Measurements from ENCODE around the gene RPS3.

- TF ChIP-seq, protein P1, sequence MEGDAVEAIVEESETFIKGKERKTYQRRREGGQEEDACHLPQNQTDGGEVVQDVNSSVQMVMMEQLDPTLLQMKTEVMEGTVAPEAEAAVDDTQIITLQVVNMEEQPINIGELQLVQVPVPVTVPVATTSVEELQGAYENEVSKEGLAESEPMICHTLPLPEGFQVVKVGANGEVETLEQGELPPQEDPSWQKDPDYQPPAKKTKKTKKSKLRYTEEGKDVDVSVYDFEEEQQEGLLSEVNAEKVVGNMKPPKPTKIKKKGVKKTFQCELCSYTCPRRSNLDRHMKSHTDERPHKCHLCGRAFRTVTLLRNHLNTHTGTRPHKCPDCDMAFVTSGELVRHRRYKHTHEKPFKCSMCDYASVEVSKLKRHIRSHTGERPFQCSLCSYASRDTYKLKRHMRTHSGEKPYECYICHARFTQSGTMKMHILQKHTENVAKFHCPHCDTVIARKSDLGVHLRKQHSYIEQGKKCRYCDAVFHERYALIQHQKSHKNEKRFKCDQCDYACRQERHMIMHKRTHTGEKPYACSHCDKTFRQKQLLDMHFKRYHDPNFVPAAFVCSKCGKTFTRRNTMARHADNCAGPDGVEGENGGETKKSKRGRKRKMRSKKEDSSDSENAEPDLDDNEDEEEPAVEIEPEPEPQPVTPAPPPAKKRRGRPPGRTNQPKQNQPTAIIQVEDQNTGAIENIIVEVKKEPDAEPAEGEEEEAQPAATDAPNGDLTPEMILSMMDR (IDR thresholded peaks at IDR 0.05), result no peak
- TF ChIP-seq POLR2A (IDR thresholded peaks at IDR 0.05), result no peak
Observed at GRCh38 chr11:75400146-75400865, 988 bp downstream of the RPS3 start.
